ENCODE data around the gene SLC25A29.

Gene SLC25A29

DNA sequence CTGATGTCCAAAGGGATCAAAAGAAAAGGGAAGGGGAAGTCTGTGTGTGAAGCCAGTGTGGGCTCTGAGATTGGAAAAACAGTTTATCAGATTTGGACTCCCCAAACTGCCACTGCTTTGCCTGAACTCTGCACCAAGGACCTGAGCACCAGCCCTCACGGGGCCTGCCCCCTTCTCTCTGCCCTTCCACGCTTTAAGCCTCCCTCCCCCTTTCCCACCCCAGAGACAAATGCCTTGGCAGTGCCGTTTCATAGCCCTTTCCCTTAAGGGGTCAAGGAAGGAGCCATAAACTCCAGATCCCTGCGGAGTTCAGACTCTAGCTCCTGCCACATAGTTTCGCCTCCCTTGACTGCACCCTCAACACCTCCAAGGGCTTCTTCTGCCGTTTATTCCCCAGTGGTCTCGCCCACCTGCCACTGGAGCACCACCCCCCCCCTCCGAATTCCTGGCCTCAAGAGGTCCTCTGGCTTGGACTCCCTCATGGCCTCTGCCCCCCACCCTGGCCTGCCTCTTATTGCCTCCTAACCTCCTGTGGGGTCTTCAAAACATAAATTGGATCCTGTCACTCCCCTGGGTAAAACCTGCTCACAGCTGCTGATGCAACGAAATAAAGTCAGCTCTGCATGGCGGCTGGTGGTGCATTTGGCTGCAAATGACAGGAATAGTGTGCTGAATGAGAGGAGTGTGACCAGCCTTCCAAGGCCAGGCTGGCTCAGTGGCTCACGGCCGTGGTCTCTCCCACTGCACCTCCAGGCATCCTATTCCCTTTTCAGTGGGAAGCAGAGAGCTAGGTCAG is 18.8 kb downstream of the SLC25A29 start:
- no peak overlapping the region for H3K27ac ChIP-seq (ENCODE audit: low read depth, low read length)
- TF ChIP-seq CTCF (IDR thresholded peaks at IDR 0.05; ENCODE audit: low read depth, low read length, poor library complexity, severe bottlenecking) (no peak), EZH2phosphoT487 (IDR thresholded peaks at IDR 0.05; ENCODE audit: borderline replicate concordance, low read length) (no peak)

GRCh38 chr14:100286484-100287191 is 19.6 kb downstream of the SLC25A29 start:
- no peak for TF ChIP-seq EZH2phosphoT487 (IDR thresholded peaks at IDR 0.05; ENCODE audit: borderline replicate concordance, low read length)
- no peak for TF ChIP-seq CTCF (IDR thresholded peaks at IDR 0.05; ENCODE audit: low read depth, low read length, poor library complexity, severe bottlenecking)
- no peak overlapping the region for H3K27ac ChIP-seq (ENCODE audit: low read depth, low read length)
- peaks cover 7% of the 10 kb centered on the region; the same call in 1 of the 2 replicates for H4K20me1 ChIP-seq (ENCODE audit: control insufficient read depth, insufficient read depth, low read depth, low read length)
- peaks cover 21% of the 10 kb centered on the region for H3F3A ChIP-seq (ENCODE audit: control insufficient read depth, insufficient read depth)
- no peak overlapping the region for H3K4me2 ChIP-seq (ENCODE audit: low read length)
- no peak overlapping the region for H3K4me3 ChIP-seq (ENCODE audit: low read length)
- H3K4me1 ChIP-seq (ENCODE audit: control insufficient read depth, low read length), result peaks cover 15% of the 10 kb centered on the region
- H3K79me2 ChIP-seq (ENCODE audit: control insufficient read depth, low read length), result peaks cover 4% of the 10 kb centered on the region; the same call in 1 of the 2 replicates
- H3K9me3 ChIP-seq (ENCODE audit: control insufficient read depth, insufficient read depth, low read length), result no peaks in the 10 kb centered on the region
- H3K27me3 ChIP-seq (ENCODE audit: control insufficient read depth, low read length), result no peaks in the 10 kb centered on the region
- H3K36me3 ChIP-seq (ENCODE audit: control insufficient read depth, low read length), result peaks cover 2% of the 10 kb centered on the region; the same call in 1 of the 2 replicates
- no peaks in the 10 kb centered on the region for H3K9me2 ChIP-seq (replicated peaks; ENCODE audit: control insufficient read depth, low read length)

More for the DNA sequence above, 18.8 kb downstream of the SLC25A29 start:
- no peak overlapping the region for H3K4me3 ChIP-seq (ENCODE audit: low read length)
- H3K4me1 ChIP-seq (ENCODE audit: control insufficient read depth, low read length), result peaks cover 15% of the 10 kb centered on the region
- no peaks in the 10 kb centered on the region for H3K9me2 ChIP-seq (replicated peaks; ENCODE audit: control insufficient read depth, low read length)
- H3F3A ChIP-seq (ENCODE audit: control insufficient read depth, insufficient read depth), result peaks cover 15% of the 10 kb centered on the region
- peaks cover 4% of the 10 kb centered on the region; the same call in 1 of the 2 replicates for H3K79me2 ChIP-seq (ENCODE audit: control insufficient read depth, low read length)
- no peaks in the 10 kb centered on the region for H3K36me3 ChIP-seq (ENCODE audit: control insufficient read depth, low read length)
- no peaks in the 10 kb centered on the region for H3K9me3 ChIP-seq (ENCODE audit: control insufficient read depth, insufficient read depth, low read length)
- H4K20me1 ChIP-seq (ENCODE audit: control insufficient read depth, insufficient read depth, low read depth, low read length), result peaks cover 7% of the 10 kb centered on the region; the same call in 1 of the 2 replicates
- H3K27me3 ChIP-seq (ENCODE audit: control insufficient read depth, low read length), result no peaks in the 10 kb centered on the region
- H3K4me2 ChIP-seq (ENCODE audit: low read length), result no peak overlapping the region

- H3K27me3 ChIP-seq (ENCODE audit: control insufficient read depth, low read length), result no peaks in the 10 kb centered on the region
- H3K4me1 ChIP-seq (ENCODE audit: control insufficient read depth, low read length), result peaks cover 15% of the 10 kb centered on the region
- peaks cover 5% of the 10 kb centered on the region; the same call in 1 of the 2 replicates for H3K36me3 ChIP-seq (ENCODE audit: control insufficient read depth, low read length)
- H3K9me3 ChIP-seq (ENCODE audit: control insufficient read depth, insufficient read depth, low read length), result no peaks in the 10 kb centered on the region
- TF ChIP-seq EZH2phosphoT487 (IDR thresholded peaks at IDR 0.05; ENCODE audit: borderline replicate concordance, low read length) (no peak), CTCF (IDR thresholded peaks at IDR 0.05; ENCODE audit: low read depth, low read length, poor library complexity, severe bottlenecking) (peak; percentile 39)
- peak overlapping the region; percentile 91 for H3K4me2 ChIP-seq (ENCODE audit: low read length)
- peak overlapping the region; percentile 89 for H3K4me3 ChIP-seq (ENCODE audit: low read length)
- H3K79me2 ChIP-seq (ENCODE audit: control insufficient read depth, low read length), result peaks cover 4% of the 10 kb centered on the region; the same call in 1 of the 2 replicates
- peaks cover 24% of the 10 kb centered on the region for H3F3A ChIP-seq (ENCODE audit: control insufficient read depth, insufficient read depth)
- H3K9me2 ChIP-seq (replicated peaks; ENCODE audit: control insufficient read depth, low read length), result no peaks in the 10 kb centered on the region
- no peak overlapping the region for H3K27ac ChIP-seq (ENCODE audit: low read depth, low read length)
- peaks cover 7% of the 10 kb centered on the region; the same call in 1 of the 2 replicates for H4K20me1 ChIP-seq (ENCODE audit: control insufficient read depth, insufficient read depth, low read depth, low read length)
Observed at GRCh38 chr14:100285913-100286400, 20.3 kb downstream of the SLC25A29 start.
